B cell (primary cell): ENCODE data around the gene ADPRM. TPM values are rescaled to one million over a fixed set of nuclear protein-coding genes. Genes with fewer than 3 reads are reported as not detected.

ENCODE experiments used
- ATAC-seq: fragments of 200-7000 bp; cut with Tn5 transposase; one replicate; pipeline ENCODE4 v1.10.0; 2021; ENCODE audit warnings: low read depth, mild to moderate bottlenecking, moderate number of reproducible peaks, moderate library complexity
- CTCF ChIA-PET: fragments of 350-600 bp; sonication (Branson Sonifier 250); formaldehyde crosslinking; loops from one replicate; lab custom pipeline; 2021; ENCODE audit warnings: antibody characterized with exemption, inconsistent platforms; lab: Charles Lee
- POLR2A ChIA-PET: fragments of 350-600 bp; sonication (Branson Sonifier 250); formaldehyde crosslinking; loops from one replicate; lab custom pipeline; 2021; ENCODE audit warnings: antibody characterized with exemption; lab: Charles Lee
- DNase-seq: peaks from one replicate; pipeline ENCODE4 v3.0.0; 2013
- H2AFZ ChIP-seq: 2 replicates; pipeline ENCODE4 v1.6.1; 2012; ENCODE audit warnings: mild to moderate bottlenecking, low read depth, low read length; ENCODE audit not compliant: insufficient read depth, poor library complexity, severe bottlenecking
- H3K27ac ChIP-seq, 2 donors: 1 replicate in 1 of 2; 2 replicates in 1 of 2; pipeline ENCODE4 v1.5.1; 2012 to 2013; ENCODE audit warnings: low read length in 2 of 2, mild to moderate bottlenecking in 2 of 2, moderate library complexity in 1 of 2
- H3K27me3 ChIP-seq, 4 experiments: fragments of 200-600 bp in 1 of 4; sonication (generic) in 1 of 4; replicated peaks in 1 of 4; 1 replicate in 2 of 4; 2 replicates in 2 of 4; pipeline versions ENCODE4 v1.6.1 to v1.7.0; 2013 to 2016; ENCODE audit warnings: low read length in 3 of 4, mild to moderate bottlenecking in 2 of 4, mixed read lengths in 1 of 4, moderate library complexity in 1 of 4; ENCODE audit not compliant: insufficient read depth in 4 of 4, control insufficient read depth in 3 of 4; ENCODE audit errors: control extremely low read depth in 1 of 4
- H3K36me3 ChIP-seq, 2 experiments: replicated peaks in 1 of 2; 1 replicate in 1 of 2; 2 replicates in 1 of 2; pipeline versions ENCODE4 v1.6.1 to v1.7.1; 2013; ENCODE audit warnings: low read length in 1 of 2; ENCODE audit not compliant: insufficient read depth in 2 of 2, control insufficient read depth in 1 of 2; ENCODE audit errors: control extremely low read depth in 1 of 2, extremely low read depth in 1 of 2
- H3K4me1 ChIP-seq, 2 donors: fragments of 200-600 bp in 1 of 2; sonication (generic) in 1 of 2; 1 replicate in 1 of 2; 2 replicates in 1 of 2; pipeline versions ENCODE4 v1.5.1 to v1.6.1; 2013 to 2017; ENCODE audit warnings: low read length in 2 of 2; ENCODE audit not compliant: control insufficient read depth in 2 of 2, insufficient read depth in 2 of 2
- H3K4me2 ChIP-seq: replicated peaks from 2 replicates; pipeline ENCODE3; 2012; ENCODE audit warnings: mild to moderate bottlenecking, low read depth, low read length; ENCODE audit not compliant: poor library complexity, severe bottlenecking
- H3K4me3 ChIP-seq, 5 experiments: fragments of 200-600 bp in 1 of 5; sonication (generic) in 1 of 5; 1 replicate in 3 of 5; 2 replicates in 2 of 5; pipeline versions ENCODE4 v1.5.1 to v1.7.0; 2011 to 2016; ENCODE audit warnings: low read length in 4 of 5, mild to moderate bottlenecking in 4 of 5, low read depth in 2 of 5, control low read depth in 1 of 5, moderate library complexity in 1 of 5; ENCODE audit not compliant: insufficient read depth in 1 of 5; ENCODE audit errors: control extremely low read depth in 1 of 5, extremely low read depth in 1 of 5
- H3K79me2 ChIP-seq: fragments of 200-600 bp; sonication (generic); one replicate; pipeline ENCODE4 v1.6.0; 2016; ENCODE audit warnings: low read length; ENCODE audit not compliant: control insufficient read depth, insufficient read depth
- H3K9ac ChIP-seq: fragments of 200-600 bp; sonication (generic); 2 replicates; pipeline ENCODE4 v1.6.1; 2017; ENCODE audit warnings: mild to moderate bottlenecking, low read length, moderate library complexity
- H3K9me3 ChIP-seq, 3 donors: one replicate each; pipeline versions ENCODE4 v1.6.1 to v1.7.1; 2013; ENCODE audit warnings: low read length in 2 of 3; ENCODE audit not compliant: control insufficient read depth in 2 of 3, insufficient read depth in 1 of 3; ENCODE audit errors: control extremely low read depth in 1 of 3
- H4K20me1 ChIP-seq: 2 replicates; pipeline ENCODE4 v1.6.0; 2012; ENCODE audit warnings: mild to moderate bottlenecking, low read length; ENCODE audit not compliant: insufficient read depth, control insufficient read depth, poor library complexity, severe bottlenecking
- H3K27ac Mint-ChIP-seq: one replicate; pipeline ENCODE4 v1.8.0; 2021; ENCODE audit warnings: mixed read lengths
- H3K27me3 Mint-ChIP-seq: one replicate; pipeline ENCODE4 v1.8.0; 2021; ENCODE audit warnings: mixed read lengths
- H3K4me1 Mint-ChIP-seq: one replicate; pipeline ENCODE4 v1.8.0; 2021; ENCODE audit warnings: mixed read lengths
- H3K4me3 Mint-ChIP-seq: one replicate; pipeline ENCODE4 v1.8.0; 2021; ENCODE audit warnings: mixed read lengths
- H3K9me3 Mint-ChIP-seq: one replicate; pipeline ENCODE4 v1.8.0; 2022; ENCODE audit warnings: mixed read lengths; ENCODE audit not compliant: insufficient read depth
- CTCF ChIP-seq: fragments of 200-600 bp; IDR thresholded peaks from one replicate; pipeline ENCODE4 v1.8.0; 2022; ENCODE audit warnings: antibody characterized with exemption, mild to moderate bottlenecking
- EZH2 ChIP-seq: IDR thresholded peaks from 2 replicates; pipeline ENCODE4 v1.6.1; 2012; ENCODE audit warnings: borderline replicate concordance, low read depth, mild to moderate bottlenecking, moderate library complexity, low read length; ENCODE audit not compliant: insufficient read depth, poor library complexity, severe bottlenecking
- WGBS: methylation state at CpG from one replicate; pipeline ENCODE4 v1.1.5; 2013; ENCODE audit warnings: missing lambda C conversion rate; ENCODE audit not compliant: insufficient coverage; 5-methylcytosine and 5-hydroxymethylcytosine counted together
- intact Hi-C: fragments of 100-400 bp; cut with micrococcal nuclease; formaldehyde crosslinking; loops from one replicate; pipeline ENCODE4 v1.10.0; 2022
- polyA plus RNA-seq: library from polyadenylated mRNA; depleted of rRNA; stranded (reverse); fragments of >200 nt; gene quantifications from 2 replicates; pipeline ENCODE4 v1.2.3, GENCODE V29; 2012
- total RNA-seq, 2 donors: library from RNA; stranded (reverse); fragments of 120-200 nt in 1 of 2; gene quantifications; 1 replicate in 1 of 2; 2 replicates in 1 of 2; pipeline versions ENCODE4 v1.2.3 to v1.2.4, GENCODE V29; 2013 to 2022

Gene ADPRM
- total and polyA plus RNA-seq, 2 donors (not counting 1 experiment from before 2014, with no cell fraction given): 24.3 to 29.1 TPM

DNA sequence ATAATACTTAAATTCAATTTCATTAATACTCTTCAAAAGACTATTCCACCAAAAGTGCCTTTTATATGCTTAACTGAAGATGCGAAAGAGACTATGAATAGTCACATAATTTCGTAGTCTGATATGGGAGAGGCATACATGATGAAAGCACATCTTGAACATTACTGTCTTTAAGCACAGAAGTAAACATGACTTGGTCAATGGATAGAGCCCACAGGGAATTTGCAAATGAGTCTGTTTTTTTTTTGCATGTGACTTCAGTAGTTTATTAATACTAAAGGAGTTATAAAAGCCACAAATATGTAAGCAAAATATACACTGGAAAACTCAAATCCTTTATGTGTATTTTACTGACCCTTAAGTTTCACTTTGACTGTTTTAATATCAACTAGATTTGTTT lies 15.9 kb downstream of the ADPRM start:
- 100% methylated on average over 2 of the region's 2 CpGs for WGBS
- CTCF ChIA-PET: no interaction called here
- no peak overlapping the region for H3K4me3 ChIP-seq
- H3K36me3 ChIP-seq: peaks cover 18 to 35% of the 10 kb centered on the region in 2 experiments
- no peaks in the 10 kb centered on the region for H3K27me3 ChIP-seq
- no peak overlapping the region for H3K27ac ChIP-seq
- intact Hi-C loops: no loop called here
- TF ChIP-seq EZH2 (no peak), CTCF (no peak)
- H3K4me1 ChIP-seq: no peaks in the 10 kb centered on the region
- H3K4me2 ChIP-seq: no peak overlapping the region
- Mint-ChIP-seq H3K9me3 (no peaks in the 10 kb centered on the region), H3K4me1 (peaks cover 3% of the 10 kb centered on the region), H3K4me3 (no peak overlapping the region), H3K27me3 (no peaks in the 10 kb centered on the region), H3K27ac (no peak overlapping the region)
- no peak for DNase-seq
- ATAC-seq: no peak
- peaks cover 3% of the 10 kb centered on the region for H3K79me2 ChIP-seq
- H3K9me3 ChIP-seq: no peaks in the 10 kb centered on the region
- H4K20me1 ChIP-seq: peaks cover 8% of the 10 kb centered on the region
- H3K9ac ChIP-seq: no peak overlapping the region
- H2AFZ ChIP-seq: no peak overlapping the region
- POLR2A ChIA-PET: interaction anchor here (0.6 kb wide), 1 partner anchor 9 kb away, joined by 5 read pairs; no protein-coding TSS in a partner anchor

GRCh38 chr17:10716218-10716617 lies 18.8 kb downstream of the ADPRM start:
- Mint-ChIP-seq H3K9me3 (no peaks in the 10 kb centered on the region), H3K27me3 (no peaks in the 10 kb centered on the region), H3K27ac (no peak overlapping the region), H3K4me3 (no peak overlapping the region), H3K4me1 (no peaks in the 10 kb centered on the region)
- H3K27ac ChIP-seq: no peak overlapping the region
- no peak overlapping the region for H3K4me3 ChIP-seq
- H2AFZ ChIP-seq: no peak overlapping the region
- no peak for DNase-seq
- intact Hi-C loops: no loop called here
- ATAC-seq: no peak
- POLR2A ChIA-PET: no interaction called here
- no peaks in the 10 kb centered on the region for H3K27me3 ChIP-seq
- H4K20me1 ChIP-seq: no peaks in the 10 kb centered on the region
- CTCF ChIA-PET: no interaction called here
- TF ChIP-seq EZH2 (no peak), CTCF (no peak)
- no peaks in the 10 kb centered on the region for H3K4me1 ChIP-seq
- peaks cover 11 to 16% of the 10 kb centered on the region in 2 experiments for H3K36me3 ChIP-seq
- H3K9ac ChIP-seq: no peak overlapping the region
- H3K9me3 ChIP-seq: no peaks in the 10 kb centered on the region
- WGBS: 98% methylated on average over 5 of the region's 10 CpGs
- no peaks in the 10 kb centered on the region for H3K79me2 ChIP-seq
- no peak overlapping the region for H3K4me2 ChIP-seq
